IPS-NIHi7 (cell line): Measurements from ENCODE around the gene APH1A.
"Not testable (repeated sequence)": the region's sequence is repeated elsewhere in the genome, so short reads cannot be mapped to it uniquely, and the experiment has no call there.

ENCODE experiments used
- DNase-seq: peaks from one replicate; pipeline ENCODE4 v3.0.0; 2012; ENCODE audit warnings: mixed read lengths; ENCODE audit errors: extremely low spot score

APH1A gene

DNA sequence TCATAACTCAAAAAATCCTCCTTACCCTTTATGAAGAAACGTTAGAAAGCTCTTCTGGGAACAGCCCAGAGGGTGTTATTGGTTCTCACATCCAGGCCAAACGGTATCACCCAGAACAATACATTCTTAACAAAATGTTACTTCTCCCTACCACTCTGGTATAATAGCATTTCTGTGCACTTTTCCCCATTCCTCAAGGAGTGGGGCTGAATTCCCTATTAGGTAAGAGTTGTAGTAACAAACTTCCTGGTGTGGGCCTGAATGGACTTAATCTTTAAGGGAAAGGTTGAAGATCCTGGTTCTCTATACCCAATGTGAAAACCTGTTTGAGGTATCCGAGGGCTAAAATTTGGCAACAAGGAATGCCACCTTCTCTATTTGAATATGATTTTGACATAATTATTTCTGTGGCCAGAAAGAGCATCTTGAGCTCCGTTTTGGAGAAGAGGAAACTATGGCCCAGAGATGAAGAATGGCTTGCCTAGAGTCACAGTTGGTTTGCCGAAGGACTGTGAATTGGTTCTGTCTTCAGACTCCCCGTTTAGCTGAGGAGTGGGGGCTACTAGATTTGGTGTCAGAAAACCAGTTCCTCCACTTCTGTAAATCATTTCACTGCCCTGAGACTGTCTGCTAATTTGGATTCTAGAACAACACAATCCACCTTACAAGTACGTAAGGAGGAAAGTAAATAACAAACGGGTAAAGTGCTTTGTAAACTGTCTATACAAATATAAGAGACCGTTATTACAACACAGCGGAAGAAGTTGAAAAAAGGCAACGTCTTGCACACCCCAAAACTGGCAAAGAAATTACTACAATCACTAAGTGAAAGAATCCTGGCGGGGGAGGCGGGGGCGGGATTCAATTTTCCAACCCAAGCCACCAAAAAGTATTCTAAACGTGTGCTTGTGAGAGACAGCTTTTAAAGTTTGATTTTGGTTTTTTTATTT is 35.2 kb downstream of the APH1A start:
- no peak for DNase-seq

DNA sequence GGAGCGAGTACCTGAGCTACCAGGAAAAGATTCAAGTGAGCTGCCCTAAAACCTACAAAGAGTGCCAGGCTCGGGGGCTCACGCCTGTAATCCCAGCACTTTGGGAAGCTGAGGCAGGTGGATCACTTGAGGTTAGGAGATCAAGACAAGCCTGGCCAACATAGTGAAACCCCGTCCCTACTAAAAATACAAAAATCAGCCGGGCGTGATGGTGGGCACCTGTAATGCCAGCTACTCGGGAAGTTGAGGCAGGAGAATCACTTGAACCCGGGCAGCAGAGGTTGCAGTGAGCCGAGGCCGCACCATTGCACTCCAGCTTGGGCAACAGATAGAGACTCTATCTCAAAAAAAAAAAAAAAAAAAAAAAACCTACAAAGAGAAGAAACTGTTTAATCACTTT is 35.9 kb downstream of the APH1A start:
- DNase-seq: not testable (repeated sequence)

- DNase-seq: not testable (repeated sequence)
Measured at GRCh38 chr1:150228246-150228645, 40.6 kb downstream of the APH1A start.

DNA sequence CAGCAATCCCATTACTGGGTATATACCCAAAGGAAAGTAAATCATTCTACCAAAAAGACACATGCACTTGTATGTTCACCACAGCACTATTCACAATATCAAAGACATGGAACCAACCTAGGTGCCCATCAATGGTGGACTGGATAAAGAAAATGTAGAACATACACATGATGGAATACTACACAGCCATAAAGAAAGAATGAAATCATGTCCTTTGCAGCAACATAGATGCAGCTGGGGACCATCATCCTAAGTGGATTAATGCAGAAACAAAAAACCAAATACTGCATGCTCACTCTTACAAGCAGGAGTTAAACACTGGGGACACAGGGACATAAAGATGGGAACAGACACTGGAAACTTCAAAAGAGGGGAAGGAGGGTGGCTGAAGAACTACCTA is 41.6 kb downstream of the APH1A start:
- DNase-seq: no peak

- no peak for DNase-seq
Measured at GRCh38 chr1:150226486-150226885, 42.3 kb downstream of the APH1A start.

GRCh38 chr1:150225546-150225945 is 43.3 kb downstream of the APH1A start:
- DNase-seq: no peak

DNA sequence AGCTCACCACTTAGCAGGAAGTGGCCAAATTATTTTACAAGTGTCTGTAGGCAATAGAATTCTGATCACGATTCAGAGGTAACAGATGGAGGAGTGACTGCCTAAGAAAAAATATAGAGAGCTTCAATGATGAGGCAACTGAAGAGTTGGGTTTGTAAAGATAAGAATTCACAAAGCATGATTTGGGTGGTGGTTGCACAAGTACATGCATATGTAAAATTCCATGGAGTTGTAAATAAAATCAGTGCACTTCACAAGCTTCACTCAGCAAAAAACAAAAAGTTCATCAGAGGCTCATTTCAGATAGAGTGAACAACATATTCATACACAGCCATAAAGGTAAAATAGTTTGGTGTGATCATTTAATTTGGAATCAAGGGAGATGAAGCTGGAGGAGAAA is 43.8 kb downstream of the APH1A start:
- no peak for DNase-seq

- DNase-seq: no peak
Measured at GRCh38 chr1:150221552-150221951, 47.3 kb downstream of the APH1A start.

- DNase-seq: not testable (repeated sequence)
Measured at GRCh38 chr1:150215855-150216254, 53.0 kb downstream of the APH1A start.
